Sigmoid colon (tissue), 7 donors: Measurements from ENCODE around the gene DYSF. TPM values are rescaled to one million over a fixed set of nuclear protein-coding genes. Genes with fewer than 3 reads are reported as not detected.

ENCODE experiments used
- polyA plus RNA-seq, 3 donors: library from polyadenylated mRNA; stranded (reverse); fragments of 200-250 nt; gene quantifications; one replicate each; pipeline ENCODE4 v1.2.3, GENCODE V29; 2013
- total RNA-seq, 4 donors: library from RNA; depleted of rRNA; stranded (reverse); fragments of >200 nt; gene quantifications; one replicate each; pipeline ENCODE4 v1.1.0, GENCODE V29; 2016
- donor health status: healthy with polysubstance abuse.
- donor health status: Bipolar disorder and iron deficiency.
- donor health status: healthy.

The DYSF gene
- total and polyA plus RNA-seq, 7 donors = 1.6 to 49.6 (median 12.5) TPM

Other genes starting within 250 kb of the DYSF start
- gene PAIP2B, start 226.5 kb upstream of the DYSF start, total RNA-seq = 10 to 100 TPM in 3 of 4 donors, 1 to 10 TPM in 1; 8.0 to 13.2 (median 12.4) TPM
- 1 to 10 TPM; 1.2 to 2.3 (median 1.8) TPM for gene PAIP2B, start 226.5 kb upstream of the DYSF start, polyA plus RNA-seq
- gene ZNF638, start 121.8 kb upstream of the DYSF start, total RNA-seq = 100 to 1,000 TPM; 161 to 184 (median 176) TPM
- gene ZNF638, start 121.8 kb upstream of the DYSF start, polyA plus RNA-seq = 10 to 100 TPM; 28.7 to 69.8 (median 43.8) TPM